SK-N-SH (cell line): ENCODE measurements around the gene NAMPT. TPM values are rescaled to one million over a fixed set of nuclear protein-coding genes. Genes with fewer than 3 reads are reported as not detected.

Experiments used
- CTCF ChIA-PET: fragments of 300-600, 350-600 bp; formaldehyde crosslinking; extraction: SDS; loops from one replicate; lab custom pipeline; 2021; lab: Yijun Ruan, JAX
- POLR2A ChIA-PET: fragments of 350-600 bp; sonication (Branson Sonifier 250); formaldehyde crosslinking; extraction: SDS; loops from one replicate; lab custom pipeline; 2020; ENCODE audit warnings: antibody characterized with exemption, inconsistent platforms; lab: Yijun Ruan, JAX
- DNase-seq: peaks from one replicate; pipeline ENCODE4 v3.0.0; 2012
- H2AFZ ChIP-seq: fragments of 200-600 bp; sonication (generic); 2 replicates; pipeline ENCODE4 v1.8.1; 2016; ENCODE audit warnings: antibody characterized with exemption, mild to moderate bottlenecking, low read depth
- H3F3A ChIP-seq: fragments of 200-600 bp; sonication (generic); replicated peaks from 2 replicates; pipeline ENCODE3; 2016; ENCODE audit warnings: antibody characterized with exemption, mild to moderate bottlenecking; ENCODE audit not compliant: insufficient read depth
- H3K27ac ChIP-seq, 2 experiments: fragments of 200-500 bp in 1 of 2; fragments of 200-600 bp in 1 of 2; sonication (Bioruptor generic) in 1 of 2; sonication (generic), shearing (Covaris generic) in 1 of 2; 2 replicates each; pipeline versions ENCODE4 v1.5.1 to v1.6.1; 2014 to 2016; ENCODE audit warnings: low read depth in 2 of 2, inconsistent platforms in 1 of 2, low read length in 1 of 2, mild to moderate bottlenecking in 1 of 2, mixed read lengths in 1 of 2
- H3K27me3 ChIP-seq: fragments of 200-600 bp; sonication (generic), shearing (Covaris generic); 2 replicates; pipeline ENCODE4 v1.6.1; 2016; ENCODE audit warnings: mixed run types; ENCODE audit not compliant: insufficient read depth
- H3K36me3 ChIP-seq, 2 experiments: fragments of 200-500 bp in 1 of 2; fragments of 200-600 bp in 1 of 2; sonication (Bioruptor generic) in 1 of 2; sonication (generic) in 1 of 2; replicated peaks in 1 of 2; 2 replicates each; pipeline versions ENCODE3 to v1.5.1; 2014 to 2016; ENCODE audit warnings: low read length in 1 of 2, mild to moderate bottlenecking in 1 of 2; ENCODE audit not compliant: insufficient read depth in 2 of 2, control insufficient read depth in 1 of 2
- H3K4me1 ChIP-seq, 2 experiments: fragments of 200-500 bp in 1 of 2; fragments of 200-600 bp in 1 of 2; sonication (Bioruptor generic) in 1 of 2; sonication (generic), shearing (Covaris generic) in 1 of 2; 2 replicates each; pipeline versions ENCODE4 v1.5.1 to v1.6.1; 2014 to 2016; ENCODE audit warnings: low read depth in 1 of 2, low read length in 1 of 2, mixed run types in 1 of 2; ENCODE audit not compliant: insufficient read depth in 2 of 2, control insufficient read depth in 1 of 2
- H3K4me2 ChIP-seq: fragments of 200-600 bp; sonication (generic), shearing (Covaris generic); 2 replicates; pipeline ENCODE4 v1.6.1; 2017; ENCODE audit warnings: mixed run types
- H3K4me3 ChIP-seq, 2 experiments: fragments of 200-500 bp in 1 of 2; fragments of 200-600 bp in 1 of 2; sonication (Bioruptor generic) in 1 of 2; sonication (generic), shearing (Covaris generic) in 1 of 2; 2 replicates each; pipeline versions ENCODE4 v1.5.1 to v1.8.1; 2014 to 2016; ENCODE audit warnings: low read depth in 2 of 2, inconsistent platforms in 1 of 2, low read length in 1 of 2, mild to moderate bottlenecking in 1 of 2, mixed read lengths in 1 of 2, moderate library complexity in 1 of 2
- H3K79me2 ChIP-seq: fragments of 200-600 bp; sonication (generic); 2 replicates; pipeline ENCODE4 v1.8.1; 2017; ENCODE audit warnings: mild to moderate bottlenecking; ENCODE audit not compliant: insufficient read depth
- H3K9ac ChIP-seq: fragments of 200-600 bp; sonication (generic); 2 replicates; pipeline ENCODE4 v1.6.1; 2017; ENCODE audit warnings: mixed run types
- H3K9me2 ChIP-seq: fragments of 200-600 bp; sonication (generic); 2 replicates; pipeline ENCODE4 v1.6.1; 2017; ENCODE audit warnings: mixed run types
- H3K9me3 ChIP-seq: fragments of 200-600 bp; sonication (generic); 2 replicates; pipeline ENCODE4 v1.6.1; 2017; ENCODE audit warnings: mixed run types, mild to moderate bottlenecking, moderate library complexity
- H4K20me1 ChIP-seq: fragments of 200-600 bp; sonication (generic); 2 replicates; pipeline ENCODE4 v1.6.1; 2017; ENCODE audit warnings: mild to moderate bottlenecking, mixed run types; ENCODE audit not compliant: insufficient read depth
- CHD2 ChIP-seq: fragments of 150-350 bp; IDR thresholded peaks from 2 replicates; pipeline ENCODE4 v1.6.1; 2018; ENCODE audit warnings: low read length; ENCODE audit not compliant: partially characterized antibody
- ELF1 ChIP-seq: IDR thresholded peaks from 2 replicates; pipeline ENCODE4 v1.4.0; 2012
- FOXJ3 ChIP-seq: sonication (generic); formaldehyde crosslinking; IDR thresholded peaks from 2 replicates; pipeline ENCODE4 v1.5.1; 2020; ENCODE audit warnings: mild to moderate bottlenecking, missing genetic modification reagents
- GABPA ChIP-seq: IDR thresholded peaks from 2 replicates; pipeline ENCODE4 v1.4.0; 2012; ENCODE audit warnings: low read depth, mild to moderate bottlenecking
- GATA2 ChIP-seq: sonication (generic); formaldehyde crosslinking; IDR thresholded peaks from 2 replicates; pipeline ENCODE4 v1.5.0; 2020; ENCODE audit warnings: mild to moderate bottlenecking, missing genetic modification reagents
- JUND ChIP-seq: IDR thresholded peaks from 2 replicates; pipeline ENCODE4 v1.4.0; 2012
- MXI1 ChIP-seq: IDR thresholded peaks from 2 replicates; pipeline ENCODE4 v1.6.1; 2012; ENCODE audit warnings: mild to moderate bottlenecking, low read depth, low read length, improper control_type of control experiment
- POLR2AphosphoS5 ChIP-seq: IDR thresholded peaks from 2 replicates; pipeline ENCODE4 v1.6.1; 2012; ENCODE audit warnings: low read depth, low read length
- RFX5 ChIP-seq: IDR thresholded peaks from 2 replicates; pipeline ENCODE4 v1.6.1; 2012; ENCODE audit warnings: mild to moderate bottlenecking, improper control_type of control experiment, low read length
- RXRA ChIP-seq: IDR thresholded peaks from 2 replicates; pipeline ENCODE4 v1.4.0; 2012; ENCODE audit warnings: low read depth, mild to moderate bottlenecking, borderline replicate concordance
- TAF1 ChIP-seq: IDR thresholded peaks from 2 replicates; pipeline ENCODE4 v1.6.1; 2012; ENCODE audit warnings: low read depth, mild to moderate bottlenecking, low read length, moderate library complexity, borderline replicate concordance
- TCF12 ChIP-seq: IDR thresholded peaks from 2 replicates; pipeline ENCODE4 v1.4.0; 2012
- TEAD4 ChIP-seq: IDR thresholded peaks from 2 replicates; pipeline ENCODE4 v1.4.0; 2012; ENCODE audit warnings: mild to moderate bottlenecking, borderline replicate concordance; ENCODE audit not compliant: insufficient read depth
- YY1 ChIP-seq: IDR thresholded peaks from 2 replicates; pipeline ENCODE4 v1.4.0; 2012; ENCODE audit warnings: low read depth, mild to moderate bottlenecking
- WGBS: methylation state at CpG from one replicate; pipeline ENCODE4 v1.1.6; 2017; ENCODE audit warnings: low lambda C conversion rate; 5-methylcytosine and 5-hydroxymethylcytosine counted together
- polyA plus RNA-seq, 3 experiments: library from polyadenylated mRNA; depleted of rRNA; stranded (reverse); fragments of >200 nt; gene quantifications; 2 replicates each; pipeline ENCODE4 v1.2.3, GENCODE V29; 2012
- TF ChIP-seq, protein P1 (sequence below): IDR thresholded peaks from 2 replicates; pipeline ENCODE4; 2012
- TF ChIP-seq, protein P2 (sequence below): IDR thresholded peaks from 2 replicates; pipeline ENCODE4 v1.6.1; 2012; ENCODE audit warnings: mild to moderate bottlenecking, low read depth, low read length, moderate library complexity
- TF ChIP-seq, protein P3 (sequence below): IDR thresholded peaks from 2 replicates; pipeline ENCODE4 v1.4.0; 2012; ENCODE audit warnings: low read depth, borderline replicate concordance
- TF ChIP-seq, protein P4 (sequence below): IDR thresholded peaks from 2 replicates; pipeline ENCODE4 v1.4.0; 2012; ENCODE audit warnings: low read depth
- TF ChIP-seq, protein P5 (sequence below): fragments of 150-350 bp; IDR thresholded peaks from 2 replicates; pipeline ENCODE4 v1.6.1; 2016; ENCODE audit warnings: mild to moderate bottlenecking, low read depth, low read length

NAMPT gene
- polyA plus RNA-seq, 1 of the 3 experiments (the other 2 are of a cell fraction) = 20.1 TPM

DNA sequence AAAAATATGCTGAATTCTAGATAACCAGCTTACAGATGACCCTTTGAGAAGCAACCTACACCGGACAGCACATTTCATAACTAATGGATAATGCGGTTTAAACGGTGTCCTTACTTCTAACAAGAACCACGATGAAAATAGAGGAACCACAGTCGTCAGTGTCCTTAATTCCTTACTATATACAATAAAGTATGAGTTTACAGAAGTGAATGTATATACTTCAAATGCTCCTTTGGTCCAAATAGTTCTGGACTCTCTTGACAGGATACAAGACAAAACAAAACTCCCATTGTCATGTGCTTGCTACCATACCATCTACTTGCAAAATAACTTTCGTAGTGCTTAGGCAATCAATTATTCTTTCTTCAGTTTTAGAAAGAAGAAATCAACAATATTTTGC is 2.4 kb downstream of the NAMPT start:
- Histone ChIP-seq H4K20me1 (peaks cover 17% of the 10 kb centered on the region), H3F3A (peaks cover 19% of the 10 kb centered on the region), H3K27me3 (no peaks in the 10 kb centered on the region), H3K4me2 (0 out of 2 replicates have a peak overlapping the region, but pooled peaks have one; percentile 88), H2AFZ (no peak overlapping the region), H3K9me3 (no peaks in the 10 kb centered on the region), H3K36me3 (peaks cover 0 to 4% of the 10 kb centered on the region in 2 experiments), H3K9ac (no peak overlapping the region), H3K79me2 (peaks cover 67% of the 10 kb centered on the region), H3K27ac (no peak overlapping the region), H3K4me3 (0 out of 4 replicates have a peak overlapping the region, but pooled peaks of 1 of the 2 experiments have one; percentile 6), H3K4me1 (peaks cover 12 to 22% of the 10 kb centered on the region in 2 experiments; a peak in 3 of 4 replicates), H3K9me2 (no peaks in the 10 kb centered on the region)
- ChIA-PET CTCF (interaction anchor here (1.5 kb wide), 1 partner anchor 106 kb away, joined by 7 read pairs; no protein-coding TSS in a partner anchor), POLR2A (no interaction called here)
- DNase-seq = no peak
- 92% methylated on average over 6 of the region's 6 CpGs for WGBS
- no peak for TF ChIP-seq TEAD4
- TF ChIP-seq ELF1 = no peak
- TF ChIP-seq, protein P1, sequence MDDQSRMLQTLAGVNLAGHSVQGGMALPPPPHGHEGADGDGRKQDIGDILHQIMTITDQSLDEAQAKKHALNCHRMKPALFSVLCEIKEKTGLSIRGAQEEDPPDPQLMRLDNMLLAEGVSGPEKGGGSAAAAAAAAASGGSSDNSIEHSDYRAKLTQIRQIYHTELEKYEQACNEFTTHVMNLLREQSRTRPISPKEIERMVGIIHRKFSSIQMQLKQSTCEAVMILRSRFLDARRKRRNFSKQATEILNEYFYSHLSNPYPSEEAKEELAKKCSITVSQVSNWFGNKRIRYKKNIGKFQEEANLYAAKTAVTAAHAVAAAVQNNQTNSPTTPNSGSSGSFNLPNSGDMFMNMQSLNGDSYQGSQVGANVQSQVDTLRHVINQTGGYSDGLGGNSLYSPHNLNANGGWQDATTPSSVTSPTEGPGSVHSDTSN = no peak
- no peak for TF ChIP-seq GABPA
- no peak for TF ChIP-seq POLR2AphosphoS5
- TF ChIP-seq, protein P2, sequence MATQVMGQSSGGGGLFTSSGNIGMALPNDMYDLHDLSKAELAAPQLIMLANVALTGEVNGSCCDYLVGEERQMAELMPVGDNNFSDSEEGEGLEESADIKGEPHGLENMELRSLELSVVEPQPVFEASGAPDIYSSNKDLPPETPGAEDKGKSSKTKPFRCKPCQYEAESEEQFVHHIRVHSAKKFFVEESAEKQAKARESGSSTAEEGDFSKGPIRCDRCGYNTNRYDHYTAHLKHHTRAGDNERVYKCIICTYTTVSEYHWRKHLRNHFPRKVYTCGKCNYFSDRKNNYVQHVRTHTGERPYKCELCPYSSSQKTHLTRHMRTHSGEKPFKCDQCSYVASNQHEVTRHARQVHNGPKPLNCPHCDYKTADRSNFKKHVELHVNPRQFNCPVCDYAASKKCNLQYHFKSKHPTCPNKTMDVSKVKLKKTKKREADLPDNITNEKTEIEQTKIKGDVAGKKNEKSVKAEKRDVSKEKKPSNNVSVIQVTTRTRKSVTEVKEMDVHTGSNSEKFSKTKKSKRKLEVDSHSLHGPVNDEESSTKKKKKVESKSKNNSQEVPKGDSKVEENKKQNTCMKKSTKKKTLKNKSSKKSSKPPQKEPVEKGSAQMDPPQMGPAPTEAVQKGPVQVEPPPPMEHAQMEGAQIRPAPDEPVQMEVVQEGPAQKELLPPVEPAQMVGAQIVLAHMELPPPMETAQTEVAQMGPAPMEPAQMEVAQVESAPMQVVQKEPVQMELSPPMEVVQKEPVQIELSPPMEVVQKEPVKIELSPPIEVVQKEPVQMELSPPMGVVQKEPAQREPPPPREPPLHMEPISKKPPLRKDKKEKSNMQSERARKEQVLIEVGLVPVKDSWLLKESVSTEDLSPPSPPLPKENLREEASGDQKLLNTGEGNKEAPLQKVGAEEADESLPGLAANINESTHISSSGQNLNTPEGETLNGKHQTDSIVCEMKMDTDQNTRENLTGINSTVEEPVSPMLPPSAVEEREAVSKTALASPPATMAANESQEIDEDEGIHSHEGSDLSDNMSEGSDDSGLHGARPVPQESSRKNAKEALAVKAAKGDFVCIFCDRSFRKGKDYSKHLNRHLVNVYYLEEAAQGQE = no peak
- no peak for TF ChIP-seq TCF12
- TF ChIP-seq RXRA = no peak
- no peak for TF ChIP-seq YY1
- TF ChIP-seq, all 33 proteins: peak for 0

DNA sequence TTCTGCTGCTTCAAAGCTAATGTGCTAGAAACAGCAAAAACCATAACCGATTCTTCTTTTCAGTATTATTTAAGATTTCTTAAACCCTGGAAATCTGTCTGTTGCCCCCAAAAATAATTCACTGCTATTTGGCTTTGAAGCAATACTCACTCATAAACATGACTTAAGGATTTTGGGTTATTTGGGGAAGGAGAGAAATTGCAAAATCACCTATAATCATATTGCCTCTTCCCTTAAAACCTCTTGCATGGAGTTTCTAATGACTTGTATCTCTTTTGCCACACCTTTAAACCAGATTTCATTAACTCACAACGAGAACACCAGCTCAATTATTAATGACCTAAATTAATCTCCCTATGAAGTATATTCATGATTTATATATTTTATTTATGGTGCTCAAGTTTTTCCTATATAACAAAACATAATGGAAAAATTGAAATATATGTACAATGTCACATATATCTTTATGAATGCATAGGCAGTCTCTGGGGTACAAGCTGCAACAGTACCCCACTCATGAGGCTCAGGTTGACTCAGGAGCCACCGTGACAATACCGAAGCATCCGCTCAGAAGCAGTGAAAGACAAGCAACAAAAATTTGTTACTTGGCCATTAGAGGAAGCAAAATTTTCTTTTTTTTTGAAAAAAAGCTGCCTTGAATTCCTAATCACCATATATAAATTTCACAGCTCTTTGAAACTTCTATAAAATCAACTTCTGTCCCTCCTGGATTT is 3.0 kb downstream of the NAMPT start:
- H3K79me2 ChIP-seq = peaks cover 74% of the 10 kb centered on the region
- ChIA-PET CTCF (interaction anchor here (1.5 kb wide), 1 partner anchor 105 kb away, joined by 7 read pairs; no protein-coding TSS in a partner anchor), POLR2A (no interaction called here)
- H3F3A ChIP-seq = peaks cover 19% of the 10 kb centered on the region
- no peaks in the 10 kb centered on the region for H3K27me3 ChIP-seq
- no peaks in the 10 kb centered on the region for H3K9me2 ChIP-seq
- H3K4me2 ChIP-seq = no peak overlapping the region
- no peak for DNase-seq
- 0 out of 4 replicates have a peak overlapping the region, but pooled peaks of 1 of the 2 experiments have one; percentile 6 for H3K4me3 ChIP-seq
- H3K9me3 ChIP-seq = no peaks in the 10 kb centered on the region
- no peak overlapping the region for H2AFZ ChIP-seq
- peaks cover 12 to 22% of the 10 kb centered on the region in 2 experiments; a peak in 3 of 4 replicates for H3K4me1 ChIP-seq
- H3K27ac ChIP-seq = no peak overlapping the region
- H3K9ac ChIP-seq = no peak overlapping the region
- peaks cover 17% of the 10 kb centered on the region for H4K20me1 ChIP-seq
- H3K36me3 ChIP-seq = peaks cover 3 to 8% of the 10 kb centered on the region in 2 experiments
- WGBS = 94% methylated on average over 5 of the region's 5 CpGs
- no peak for TF ChIP-seq JUND
- TF ChIP-seq, protein P1 = no peak
- TF ChIP-seq, protein P3, sequence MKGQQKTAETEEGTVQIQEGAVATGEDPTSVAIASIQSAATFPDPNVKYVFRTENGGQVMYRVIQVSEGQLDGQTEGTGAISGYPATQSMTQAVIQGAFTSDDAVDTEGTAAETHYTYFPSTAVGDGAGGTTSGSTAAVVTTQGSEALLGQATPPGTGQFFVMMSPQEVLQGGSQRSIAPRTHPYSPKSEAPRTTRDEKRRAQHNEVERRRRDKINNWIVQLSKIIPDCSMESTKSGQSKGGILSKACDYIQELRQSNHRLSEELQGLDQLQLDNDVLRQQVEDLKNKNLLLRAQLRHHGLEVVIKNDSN = no peak
- no peak for TF ChIP-seq CHD2
- TF ChIP-seq RFX5 = no peak
- TF ChIP-seq MXI1 = no peak
- no peak for TF ChIP-seq GATA2 (CRISPR knock-in tag)
- TF ChIP-seq, protein P4, sequence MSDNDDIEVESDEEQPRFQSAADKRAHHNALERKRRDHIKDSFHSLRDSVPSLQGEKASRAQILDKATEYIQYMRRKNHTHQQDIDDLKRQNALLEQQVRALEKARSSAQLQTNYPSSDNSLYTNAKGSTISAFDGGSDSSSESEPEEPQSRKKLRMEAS = no peak
- no peak for TF ChIP-seq GABPA
- no peak for TF ChIP-seq FOXJ3
- TF ChIP-seq, protein P5, sequence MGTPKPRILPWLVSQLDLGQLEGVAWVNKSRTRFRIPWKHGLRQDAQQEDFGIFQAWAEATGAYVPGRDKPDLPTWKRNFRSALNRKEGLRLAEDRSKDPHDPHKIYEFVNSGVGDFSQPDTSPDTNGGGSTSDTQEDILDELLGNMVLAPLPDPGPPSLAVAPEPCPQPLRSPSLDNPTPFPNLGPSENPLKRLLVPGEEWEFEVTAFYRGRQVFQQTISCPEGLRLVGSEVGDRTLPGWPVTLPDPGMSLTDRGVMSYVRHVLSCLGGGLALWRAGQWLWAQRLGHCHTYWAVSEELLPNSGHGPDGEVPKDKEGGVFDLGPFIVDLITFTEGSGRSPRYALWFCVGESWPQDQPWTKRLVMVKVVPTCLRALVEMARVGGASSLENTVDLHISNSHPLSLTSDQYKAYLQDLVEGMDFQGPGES = no peak
- no peak for TF ChIP-seq TAF1
